Nephron progenitor cell (in vitro differentiated cells): ENCODE results near the gene PROB1.

Experiments
- DNase-seq: peaks from one replicate; pipeline ENCODE4 v3.0.0; 2021
- H3K27ac Mint-ChIP-seq: 2 replicates; pipeline ENCODE4 v1.8.0; 2021; ENCODE audit warnings: mild to moderate bottlenecking, moderate library complexity, mixed read lengths
- H3K27me3 Mint-ChIP-seq: 2 replicates; pipeline ENCODE4 v1.8.0; 2021; ENCODE audit warnings: mild to moderate bottlenecking, low read depth, mixed read lengths; ENCODE audit not compliant: poor library complexity
- H3K36me3 Mint-ChIP-seq: 2 replicates; pipeline ENCODE4 v1.8.0; 2021; ENCODE audit warnings: low read depth, mixed read lengths
- H3K4me1 Mint-ChIP-seq: 2 replicates; pipeline ENCODE4 v1.8.0; 2021; ENCODE audit warnings: mixed read lengths
- H3K4me3 Mint-ChIP-seq: 2 replicates; pipeline ENCODE4 v1.8.0; 2021; ENCODE audit warnings: mild to moderate bottlenecking, moderate library complexity, mixed read lengths
- H3K9me3 Mint-ChIP-seq: 2 replicates; pipeline ENCODE4 v1.8.0; 2021; ENCODE audit warnings: mild to moderate bottlenecking, moderate library complexity, mixed read lengths
- CTCF ChIP-seq: fragments of 200-600 bp; sonication (generic); IDR thresholded peaks from 2 replicates; pipeline ENCODE4 v1.5.0; 2021; ENCODE audit warnings: antibody characterized with exemption

PROB1 gene

GRCh38 chr5:139385061-139386049, 9.5 kb downstream of the PROB1 start:
- H3K36me3 Mint-ChIP-seq, result no peaks in the 10 kb centered on the region
- no peaks in the 10 kb centered on the region for H3K9me3 Mint-ChIP-seq
- no peak for TF ChIP-seq CTCF
- no peak overlapping the region for H3K4me3 Mint-ChIP-seq
- H3K27ac Mint-ChIP-seq, result no peak overlapping the region
- H3K4me1 Mint-ChIP-seq, result peaks cover 19% of the 10 kb centered on the region
- DNase-seq, result no peak
- no peaks in the 10 kb centered on the region for H3K27me3 Mint-ChIP-seq

- no peaks in the 10 kb centered on the region for H3K9me3 Mint-ChIP-seq
- no peak overlapping the region for H3K27ac Mint-ChIP-seq
- H3K27me3 Mint-ChIP-seq, result no peaks in the 10 kb centered on the region
- peaks cover 27% of the 10 kb centered on the region for H3K4me1 Mint-ChIP-seq
- no peak overlapping the region for H3K4me3 Mint-ChIP-seq
- no peak for TF ChIP-seq CTCF
- H3K36me3 Mint-ChIP-seq, result no peaks in the 10 kb centered on the region
- no peak for DNase-seq
Observed at GRCh38 chr5:139384591-139385051, 10.3 kb downstream of the PROB1 start.

- Mint-ChIP-seq H3K4me3 (no peak overlapping the region), H3K9me3 (no peaks in the 10 kb centered on the region), H3K36me3 (no peaks in the 10 kb centered on the region), H3K4me1 (peaks cover 31% of the 10 kb centered on the region), H3K27me3 (no peaks in the 10 kb centered on the region), H3K27ac (no peak overlapping the region)
- no peak for DNase-seq
- TF ChIP-seq CTCF, result no peak
Observed at GRCh38 chr5:139383993-139384590, 10.8 kb downstream of the PROB1 start.

- TF ChIP-seq CTCF, result no peak
- H3K4me3 Mint-ChIP-seq, result no peak within 1 kb of the TSS
- H3K27ac Mint-ChIP-seq, result no peak within 1 kb of the TSS
- DNase-seq, result no peak
- H3K27me3 Mint-ChIP-seq, result no peaks in the 10 kb centered on the region
- no peaks in the 10 kb centered on the region for H3K9me3 Mint-ChIP-seq
- H3K36me3 Mint-ChIP-seq, result no peaks in the 10 kb centered on the region
- peaks cover 29% of the 10 kb centered on the region for H3K4me1 Mint-ChIP-seq
Observed at GRCh38 chr5:139383275-139383992, 11.5 kb downstream of the PROB1 start, which contains the start of gene SLC23A1. Gene SLC23A1, minus strand, starts transcription at chr5:139383297. Its CDS starts 44 bp downstream, at chr5:139383253.

- no peaks in the 10 kb centered on the region for H3K9me3 Mint-ChIP-seq
- H3K36me3 Mint-ChIP-seq, result no peaks in the 10 kb centered on the region
- no peaks in the 10 kb centered on the region for H3K27me3 Mint-ChIP-seq
- no peak for TF ChIP-seq CTCF
- no peak overlapping the region for H3K4me3 Mint-ChIP-seq
- DNase-seq, result no peak
- peaks cover 23% of the 10 kb centered on the region for H3K4me1 Mint-ChIP-seq
- no peak overlapping the region for H3K27ac Mint-ChIP-seq
Observed at GRCh38 chr5:139382807-139383206, 12.1 kb downstream of the PROB1 start.
